Measurements from ENCODE around the gene ADAMTS20.

The ADAMTS20 gene

GRCh38 chr12:43436597-43436996, 115.4 kb downstream of the ADAMTS20 start:
- DNase-seq (ENCODE audit: low spot score in 2 of 2): no peak
- no peaks in the 10 kb centered on the region for H3K36me3 ChIP-seq (replicated peaks)
- H3K4me1 ChIP-seq: no peaks in the 10 kb centered on the region
- H3K4me3 ChIP-seq: no peak overlapping the region
- H3K27me3 ChIP-seq (ENCODE audit: low read depth): no peaks in the 10 kb centered on the region; the same call in 1 of the 2 replicates
- H3K9me3 ChIP-seq: no peaks in the 10 kb centered on the region
- in situ Hi-C loops (cut with MboI; ENCODE audit: low sequenced_read_pairs): no loop called here

- in situ Hi-C loops (cut with MboI; ENCODE audit: low sequenced_read_pairs): no loop called here
Measured at GRCh38 chr12:43434614-43435013, 117.4 kb downstream of the ADAMTS20 start.

DNA sequence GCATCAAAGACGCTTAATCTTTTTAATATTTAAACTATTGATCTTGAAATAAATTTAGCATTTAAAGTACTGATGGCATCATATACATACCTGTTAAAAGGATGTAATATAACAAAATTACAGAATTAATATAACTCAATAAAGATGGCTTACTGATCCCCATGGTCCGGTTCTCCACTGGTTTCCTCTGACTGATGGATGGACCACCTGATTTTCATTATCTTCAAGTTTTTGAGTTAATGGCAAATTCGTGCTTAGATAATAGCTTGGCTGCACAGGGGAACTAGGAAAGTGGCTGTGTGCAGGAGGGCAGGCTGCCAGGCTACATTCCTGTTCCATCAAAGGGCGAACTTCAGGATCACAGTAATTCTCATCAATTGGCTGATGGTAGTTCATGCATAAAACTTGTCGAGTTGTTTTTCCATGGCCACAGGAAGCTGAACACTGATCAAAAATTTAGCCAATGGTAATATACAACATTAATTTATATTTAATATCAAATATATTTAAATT, 123.9 kb downstream of the ADAMTS20 start:
- in situ Hi-C loops (cut with MboI; ENCODE audit: low sequenced_read_pairs): no loop called here
- Histone ChIP-seq H3K36me3 (replicated peaks) (no peaks in the 10 kb centered on the region), H3K4me1 (no peaks in the 10 kb centered on the region), H3K27me3 (ENCODE audit: low read depth) (0 out of 2 replicates have a peak, but pooled peaks cover 2% of the 10 kb centered on the region), H3K9me3 (no peaks in the 10 kb centered on the region), H3K4me3 (no peak overlapping the region)
- DNase-seq (ENCODE audit: low spot score in 2 of 2): no peak

More at GRCh38 chr12:43434614-43435013, 117.4 kb downstream of the ADAMTS20 start:
- H3K27me3 ChIP-seq (ENCODE audit: low read depth): peaks cover under 1% of the 10 kb centered on the region; the same call in 1 of the 2 replicates
- H3K36me3 ChIP-seq (replicated peaks): no peaks in the 10 kb centered on the region
- DNase-seq (ENCODE audit: low spot score in 2 of 2): no peak
- no peaks in the 10 kb centered on the region for H3K9me3 ChIP-seq
- H3K4me1 ChIP-seq: no peaks in the 10 kb centered on the region
- no peak overlapping the region for H3K4me3 ChIP-seq

DNA sequence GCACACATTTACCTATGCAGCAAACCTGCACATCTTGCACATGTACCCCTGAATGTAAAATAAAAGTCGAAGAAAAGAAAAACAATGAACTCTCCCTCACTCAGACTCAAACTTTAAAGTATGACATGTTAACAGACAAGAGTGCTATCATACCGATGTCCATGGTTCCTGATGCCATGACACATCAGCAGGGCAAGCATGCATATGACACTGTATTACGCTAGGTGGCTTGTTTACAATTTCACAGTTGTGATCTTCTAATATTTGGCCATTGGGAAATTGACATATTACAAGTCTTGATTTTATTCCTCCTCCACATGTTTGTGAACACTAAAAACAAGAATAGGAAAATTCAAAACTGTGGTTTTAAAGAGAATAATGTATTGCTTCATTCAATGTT, 126.6 kb downstream of the ADAMTS20 start:
- H3K36me3 ChIP-seq (replicated peaks): no peaks in the 10 kb centered on the region
- H3K27me3 ChIP-seq (ENCODE audit: low read depth): 0 out of 2 replicates have a peak, but pooled peaks cover 2% of the 10 kb centered on the region
- DNase-seq (ENCODE audit: low spot score in 2 of 2): no peak
- no peaks in the 10 kb centered on the region for H3K4me1 ChIP-seq
- H3K4me3 ChIP-seq: no peak overlapping the region
- in situ Hi-C loops (cut with MboI; ENCODE audit: low sequenced_read_pairs): no loop called here
- H3K9me3 ChIP-seq: no peaks in the 10 kb centered on the region

DNA sequence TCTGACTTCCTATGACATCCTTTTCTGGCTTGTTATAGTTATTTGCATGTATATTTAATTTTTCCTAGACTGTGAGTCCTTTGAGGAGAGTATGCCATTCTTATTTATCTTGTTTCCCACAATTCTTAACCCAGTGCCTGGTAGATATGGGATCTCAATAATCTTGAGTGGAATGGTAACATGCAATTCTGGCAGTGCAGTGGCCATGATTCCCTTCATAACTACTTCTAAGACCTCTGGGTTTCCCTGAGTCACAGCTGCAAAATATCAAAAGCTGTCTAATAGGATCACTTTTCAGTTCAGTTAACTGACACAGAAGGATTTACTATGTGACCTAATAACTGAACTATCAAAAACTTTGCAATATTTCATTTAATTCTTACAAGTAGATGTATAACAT, 135.0 kb downstream of the ADAMTS20 start:
- peaks cover 2% of the 10 kb centered on the region; the same call in 1 of the 2 replicates for H3K4me1 ChIP-seq
- H3K27me3 ChIP-seq (ENCODE audit: low read depth): no peaks in the 10 kb centered on the region
- H3K36me3 ChIP-seq (replicated peaks): no peaks in the 10 kb centered on the region
- DNase-seq (ENCODE audit: low spot score in 2 of 2): no peak
- no peak overlapping the region for H3K4me3 ChIP-seq
- in situ Hi-C loops (cut with MboI; ENCODE audit: low sequenced_read_pairs): no loop called here
- no peaks in the 10 kb centered on the region for H3K9me3 ChIP-seq

DNA sequence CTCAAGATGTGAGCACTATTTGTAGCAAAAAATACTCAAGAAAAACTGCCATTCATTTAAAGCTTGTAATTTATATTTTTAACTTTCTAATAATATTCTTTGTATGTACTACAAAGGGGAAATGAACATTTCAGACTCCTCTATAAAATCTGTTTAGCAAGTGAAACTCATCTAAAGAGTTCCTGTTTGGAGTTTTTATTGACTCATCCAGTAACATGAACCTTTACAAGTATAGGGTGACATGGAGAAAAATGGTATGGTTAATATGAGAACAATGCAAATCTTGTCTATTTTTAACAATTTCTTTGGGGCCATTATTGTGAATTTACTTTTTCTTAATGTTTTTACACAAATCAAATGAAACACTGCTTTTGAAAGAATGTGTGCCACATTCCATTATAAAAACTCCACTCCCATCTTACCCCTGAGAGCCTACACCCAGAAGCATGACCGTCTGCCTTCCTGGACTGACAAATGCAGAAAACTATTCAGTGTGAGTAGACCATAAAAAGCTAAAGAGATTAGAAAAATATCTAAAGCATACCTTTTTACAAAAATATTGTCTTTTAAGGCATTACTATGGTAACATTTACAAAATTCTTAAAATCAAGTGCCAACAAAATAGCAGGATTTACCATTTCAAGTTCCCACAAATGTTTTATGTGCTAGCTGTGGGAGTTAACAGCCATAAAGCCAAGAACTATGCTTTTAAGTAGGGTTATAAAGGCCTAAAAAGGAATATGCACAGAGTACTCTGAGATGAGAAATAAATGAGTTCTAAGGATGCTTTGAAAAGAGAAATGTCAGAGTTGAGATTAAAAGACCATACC, 144.0 kb downstream of the ADAMTS20 start:
- in situ Hi-C loops (cut with MboI; ENCODE audit: low sequenced_read_pairs): no loop called here
- Histone ChIP-seq H3K27me3 (ENCODE audit: low read depth) (no peaks in the 10 kb centered on the region), H3K36me3 (replicated peaks) (no peaks in the 10 kb centered on the region), H3K4me3 (no peak overlapping the region), H3K9me3 (no peaks in the 10 kb centered on the region), H3K4me1 (peaks cover 7% of the 10 kb centered on the region)
- peak in 1 of 2 experiments; percentile 31 for DNase-seq (ENCODE audit: low spot score in 2 of 2)

DNA sequence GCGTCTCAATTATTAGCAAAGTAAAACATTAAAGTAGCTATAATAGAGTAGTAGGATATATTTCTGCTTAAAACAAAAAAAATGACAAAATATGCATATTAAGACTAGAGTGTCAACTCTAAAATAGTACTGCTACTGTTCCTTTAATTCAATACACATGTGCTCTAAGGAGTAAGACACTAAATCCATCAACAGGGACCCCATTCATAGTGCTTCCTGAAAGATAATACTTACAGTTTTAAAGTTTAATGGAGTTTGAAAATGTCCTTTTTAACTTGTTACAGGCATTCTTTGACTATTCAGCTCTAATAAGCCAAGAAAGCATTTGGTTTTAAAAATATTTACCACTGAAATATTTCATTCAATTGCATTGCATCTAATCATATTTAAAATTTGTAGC, 145.2 kb downstream of the ADAMTS20 start:
- Histone ChIP-seq H3K4me3 (no peak overlapping the region), H3K36me3 (replicated peaks) (no peaks in the 10 kb centered on the region), H3K4me1 (peaks cover 4% of the 10 kb centered on the region; the same call in 1 of the 2 replicates), H3K9me3 (no peaks in the 10 kb centered on the region), H3K27me3 (ENCODE audit: low read depth) (no peaks in the 10 kb centered on the region)
- DNase-seq (ENCODE audit: low spot score in 2 of 2): no peak
- in situ Hi-C loops (cut with MboI; ENCODE audit: low sequenced_read_pairs): no loop called here

DNA sequence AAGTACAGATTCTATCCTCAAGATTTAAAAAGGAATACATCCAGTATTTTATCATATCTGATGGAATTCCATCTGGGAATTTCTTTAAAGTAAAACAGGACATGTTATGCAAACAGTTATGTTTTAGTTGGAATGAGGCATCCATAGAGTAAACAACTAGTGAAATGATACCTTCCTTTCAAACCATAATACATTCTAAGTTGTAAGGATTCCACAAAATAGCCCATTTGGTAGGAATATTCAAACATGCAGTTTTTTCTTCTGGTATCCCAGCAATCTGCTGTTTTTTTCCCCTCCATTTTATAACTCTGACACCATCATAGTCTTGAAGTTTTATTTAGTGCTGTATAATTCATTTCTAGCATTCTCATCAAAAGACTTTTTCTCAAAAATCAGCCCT, 149.6 kb downstream of the ADAMTS20 start:
- no peak for DNase-seq (ENCODE audit: low spot score in 2 of 2)

GRCh38 chr12:43401096-43401495, 150.9 kb downstream of the ADAMTS20 start:
- H3K9me3 ChIP-seq: no peaks in the 10 kb centered on the region
- H3K4me1 ChIP-seq: no peaks in the 10 kb centered on the region
- DNase-seq (ENCODE audit: low spot score in 2 of 2): no peak
- H3K36me3 ChIP-seq (replicated peaks): no peaks in the 10 kb centered on the region
- no peaks in the 10 kb centered on the region for H3K27me3 ChIP-seq (ENCODE audit: low read depth)
- in situ Hi-C loops (cut with MboI; ENCODE audit: low sequenced_read_pairs): no loop called here
- no peak overlapping the region for H3K4me3 ChIP-seq

More for the DNA sequence above, 149.6 kb downstream of the ADAMTS20 start:
- no peaks in the 10 kb centered on the region for H3K36me3 ChIP-seq (replicated peaks)
- H3K27me3 ChIP-seq (ENCODE audit: low read depth): no peaks in the 10 kb centered on the region
- in situ Hi-C loops (cut with MboI; ENCODE audit: low sequenced_read_pairs): no loop called here
- H3K9me3 ChIP-seq: no peaks in the 10 kb centered on the region
- no peak overlapping the region for H3K4me3 ChIP-seq
- no peaks in the 10 kb centered on the region for H3K4me1 ChIP-seq

GRCh38 chr12:43396671-43397070, 155.3 kb downstream of the ADAMTS20 start:
- in situ Hi-C loops (cut with MboI; ENCODE audit: low sequenced_read_pairs): no loop called here
- no peak for DNase-seq (ENCODE audit: low spot score in 2 of 2)
- Histone ChIP-seq H3K9me3 (no peaks in the 10 kb centered on the region), H3K4me1 (no peaks in the 10 kb centered on the region), H3K4me3 (no peak overlapping the region), H3K27me3 (ENCODE audit: low read depth) (no peaks in the 10 kb centered on the region), H3K36me3 (replicated peaks) (no peaks in the 10 kb centered on the region)

- in situ Hi-C loops (cut with MboI; ENCODE audit: low sequenced_read_pairs): no loop called here
- Histone ChIP-seq H3K4me3 (no peak overlapping the region), H3K9me3 (no peaks in the 10 kb centered on the region), H3K36me3 (replicated peaks) (no peaks in the 10 kb centered on the region), H3K4me1 (no peaks in the 10 kb centered on the region), H3K27me3 (ENCODE audit: low read depth) (no peaks in the 10 kb centered on the region)
- no peak for DNase-seq (ENCODE audit: low spot score in 2 of 2)
Measured at GRCh38 chr12:43392116-43392515, 159.9 kb downstream of the ADAMTS20 start.

- no peaks in the 10 kb centered on the region for H3K4me1 ChIP-seq
- in situ Hi-C loops (cut with MboI; ENCODE audit: low sequenced_read_pairs): no loop called here
- H3K4me3 ChIP-seq: no peak overlapping the region
- no peaks in the 10 kb centered on the region for H3K9me3 ChIP-seq
- DNase-seq (ENCODE audit: low spot score in 2 of 2): no peak
- no peaks in the 10 kb centered on the region for H3K36me3 ChIP-seq (replicated peaks)
- H3K27me3 ChIP-seq (ENCODE audit: low read depth): no peaks in the 10 kb centered on the region
Measured at GRCh38 chr12:43381879-43382278, 170.1 kb downstream of the ADAMTS20 start.

GRCh38 chr12:43378448-43378847, 173.6 kb downstream of the ADAMTS20 start:
- no peaks in the 10 kb centered on the region for H3K36me3 ChIP-seq (replicated peaks)
- H3K27me3 ChIP-seq (ENCODE audit: low read depth): no peaks in the 10 kb centered on the region
- in situ Hi-C loops (cut with MboI; ENCODE audit: low sequenced_read_pairs): no loop called here

DNA sequence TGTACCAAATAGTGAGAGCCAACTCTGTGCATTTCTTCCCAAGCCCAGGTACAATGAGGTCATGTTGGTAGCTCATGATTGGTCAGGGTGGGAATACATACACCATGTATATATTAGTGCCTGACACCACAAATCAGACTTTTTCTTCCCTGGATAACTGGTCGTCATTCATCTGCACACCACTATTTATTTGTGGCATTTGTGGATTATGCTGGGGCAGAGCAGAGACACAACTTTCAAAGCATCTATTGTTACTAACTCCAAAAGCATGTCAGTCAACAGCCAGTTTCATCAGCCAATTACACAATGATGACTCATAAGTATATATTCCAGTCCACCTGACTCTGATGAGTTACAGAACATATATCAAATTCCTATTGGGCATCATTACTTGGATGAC, 181.7 kb downstream of the ADAMTS20 start:
- no peak for DNase-seq (ENCODE audit: low spot score in 2 of 2)
- H3K4me1 ChIP-seq: no peaks in the 10 kb centered on the region
- no peak overlapping the region for H3K4me3 ChIP-seq
- no peaks in the 10 kb centered on the region for H3K27me3 ChIP-seq (ENCODE audit: low read depth)
- H3K9me3 ChIP-seq: no peaks in the 10 kb centered on the region
- no peaks in the 10 kb centered on the region for H3K36me3 ChIP-seq (replicated peaks)
- in situ Hi-C loops (cut with MboI; ENCODE audit: low sequenced_read_pairs): no loop called here

More at GRCh38 chr12:43378448-43378847, 173.6 kb downstream of the ADAMTS20 start:
- no peak overlapping the region for H3K4me3 ChIP-seq
- no peaks in the 10 kb centered on the region for H3K9me3 ChIP-seq
- H3K4me1 ChIP-seq: no peaks in the 10 kb centered on the region
- DNase-seq (ENCODE audit: low spot score in 2 of 2): no peak

All from HAP-1 (cell line).